K562 (cell line): ENCODE data around the gene TFEB. TPM values are rescaled to one million over a fixed set of nuclear protein-coding genes. Genes with fewer than 3 reads are reported as not detected.

Experiments used
- ARID2 ChIP-seq: fragments of 450-650 bp; IDR thresholded peaks from 2 replicates; pipeline ENCODE4 v1.6.1; 2017; ENCODE audit warnings: antibody characterized with exemption, mild to moderate bottlenecking
- ARNT ChIP-seq, 2 experiments: fragments of 450-650 bp; IDR thresholded peaks; 2 replicates each; pipeline ENCODE4 v1.6.1; 2016; ENCODE audit warnings: mild to moderate bottlenecking in 1 of 2
- BDP1 ChIP-seq: IDR thresholded peaks from 3 replicates; pipeline ENCODE4 v1.6.1; 2011; ENCODE audit not compliant: insufficient read length, insufficient read depth
- CREM ChIP-seq: IDR thresholded peaks from 2 replicates; pipeline ENCODE4 v1.6.1; 2014; ENCODE audit warnings: antibody characterized with exemption, low read depth
- DDX20 ChIP-seq: fragments of 450-650 bp; IDR thresholded peaks from 2 replicates; pipeline ENCODE4 v1.6.1; 2016; ENCODE audit warnings: missing genetic modification characterization, low read depth, mild to moderate bottlenecking, missing compliant biosample characterization, moderate library complexity
- EGR1 ChIP-seq: fragments of 450-650 bp; conservative IDR thresholded peaks from 2 replicates; pipeline ENCODE4 v1.6.1; 2017; ENCODE audit warnings: mild to moderate bottlenecking
- ELF1 ChIP-seq: fragments of 200-800 bp; sonication (Bioruptor generic); IDR thresholded peaks from 2 replicates; pipeline ENCODE4 v1.6.1; 2016; ENCODE audit warnings: missing genetic modification characterization, missing compliant biosample characterization
- ESRRA ChIP-seq: fragments of 450-650 bp; IDR thresholded peaks from 2 replicates; pipeline ENCODE4 v1.6.1; 2014; ENCODE audit warnings: low read depth, mild to moderate bottlenecking, moderate library complexity, borderline replicate concordance
- JUN ChIP-seq, 2 experiments: sonication (generic) in 1 of 2; formaldehyde crosslinking in 1 of 2; IDR thresholded peaks; 2 replicates each; pipeline versions ENCODE4 v1.6.1 to v1.8.0; 2012 to 2022; ENCODE audit warnings: borderline replicate concordance in 2 of 2, mild to moderate bottlenecking in 2 of 2, improper control_type of control experiment in 1 of 2, low read depth in 1 of 2, low read length in 1 of 2, missing genetic modification reagents in 1 of 2
- JUND ChIP-seq, 2 experiments: IDR thresholded peaks; 2 replicates in 1 of 2; 3 replicates in 1 of 2; pipeline ENCODE4 v1.6.1; 2011; ENCODE audit warnings: borderline replicate concordance in 2 of 2, low read depth in 2 of 2, low read length in 2 of 2, improper control_type of control experiment in 1 of 2, missing biosample characterization in 1 of 2, missing genetic modification characterization in 1 of 2, missing genetic modification reagents in 1 of 2
- KDM2B ChIP-seq: fragments of 250-450 bp; sonication (Bioruptor Pico); IDR thresholded peaks from 2 replicates; pipeline ENCODE4 v1.8.0; 2021; ENCODE audit warnings: mild to moderate bottlenecking, moderate library complexity
- KDM4B ChIP-seq, 2 experiments: fragments of 450-650 bp in 1 of 2; sonication (generic) in 1 of 2; IDR thresholded peaks; 2 replicates each; pipeline ENCODE4 v1.6.1; 2016 to 2017; ENCODE audit warnings: borderline replicate concordance in 2 of 2, antibody characterized with exemption in 1 of 2, low read depth in 1 of 2, mild to moderate bottlenecking in 1 of 2
- MAZ ChIP-seq, 2 experiments: fragments of 450-650 bp in 1 of 2; sonication (generic) in 1 of 2; formaldehyde crosslinking; IDR thresholded peaks in 1 of 2; conservative IDR thresholded peaks in 1 of 2; 2 replicates each; pipeline versions ENCODE4 v1.4.0 to v1.5.0; 2020; ENCODE audit warnings: mild to moderate bottlenecking in 1 of 2, missing genetic modification reagents in 1 of 2
- RAD21 ChIP-seq, 2 experiments: fragments of 250-450 bp in 1 of 2; fragments of 450-650 bp in 1 of 2; sonication (Bioruptor Pico) in 1 of 2; formaldehyde crosslinking in 1 of 2; IDR thresholded peaks in 1 of 2; conservative IDR thresholded peaks in 1 of 2; 2 replicates each; pipeline versions ENCODE4 v1.4.0 to v1.8.0; 2020 to 2022; ENCODE audit warnings: mild to moderate bottlenecking in 2 of 2, moderate library complexity in 1 of 2
- RB1 ChIP-seq: fragments of 450-650 bp; IDR thresholded peaks from 2 replicates; pipeline ENCODE4 v1.6.1; 2017; ENCODE audit warnings: low read depth, mild to moderate bottlenecking
- RCOR1 ChIP-seq, 2 experiments: IDR thresholded peaks; 2 replicates each; pipeline ENCODE4 v1.6.1; 2012; ENCODE audit warnings: low read depth in 2 of 2, low read length in 2 of 2, borderline replicate concordance in 1 of 2, improper control_type of control experiment in 1 of 2
- TBL1XR1 ChIP-seq, 2 experiments: IDR thresholded peaks; 2 replicates each; pipeline ENCODE4 v1.6.1; 2012; ENCODE audit warnings: improper control_type of control experiment in 2 of 2, low read length in 2 of 2, mild to moderate bottlenecking in 1 of 2
- TEAD1 ChIP-seq, 2 experiments: fragments of 450-650 bp in 1 of 2; sonication (generic) in 1 of 2; formaldehyde crosslinking; IDR thresholded peaks; 2 replicates each; pipeline versions ENCODE4 v1.4.0 to v1.8.0; 2020 to 2022; ENCODE audit warnings: mild to moderate bottlenecking in 2 of 2, missing genetic modification reagents in 1 of 2
- TRIM24 ChIP-seq, 2 experiments: fragments of 450-650 bp; IDR thresholded peaks; 2 replicates each; pipeline ENCODE4 v1.6.1; 2016
- XRCC5 ChIP-seq: fragments of 200-400 bp; formaldehyde crosslinking; IDR thresholded peaks from 2 replicates; pipeline ENCODE4 v1.6.1; 2017; ENCODE audit warnings: low read depth, mild to moderate bottlenecking, low read length
- YY1 ChIP-seq, 3 experiments: IDR thresholded peaks; 2 replicates each; pipeline ENCODE4 v1.6.1; 2011; ENCODE audit warnings: low read length in 2 of 3, mild to moderate bottlenecking in 2 of 3, moderate library complexity in 2 of 3, borderline replicate concordance in 1 of 3, control low read depth in 1 of 3, low read depth in 1 of 3; ENCODE audit not compliant: insufficient read depth in 3 of 3, insufficient replicate concordance in 2 of 3, control insufficient read depth in 1 of 3, insufficient read length in 1 of 3; ENCODE audit errors: extremely low read depth in 1 of 3
- ZC3H8 ChIP-seq: fragments of 450-650 bp; IDR thresholded peaks from 2 replicates; pipeline ENCODE4 v1.6.1; 2017
- ZNF436 ChIP-seq: fragments of 250-450, 450-650 bp; sonication (Bioruptor Pico); formaldehyde crosslinking; IDR thresholded peaks from 2 replicates; pipeline ENCODE4 v1.7.0; 2020; ENCODE audit warnings: mild to moderate bottlenecking
- polyA plus RNA-seq, 8 experiments: library from polyadenylated mRNA; depleted of rRNA in 4 of 8; stranded (reverse) in 5 of 8; unstranded in 3 of 8; fragments of >200 nt; fragmentation: Nextera tagmentation in 2 of 8; fragmentation: Illumina TruSeq in 1 of 8; extraction: Ambion mirVana in 2 of 8; extraction: Trizol in 1 of 8; gene quantifications; 2 replicates each; pipeline versions ENCODE4 v1.2.1 to v1.2.3, GENCODE V29; 2011 to 2014; ENCODE audit warnings: inconsistent platforms in 1 of 8, missing spikeins in 1 of 8
- total RNA-seq, 7 experiments: library from RNA; depleted of rRNA in 6 of 7; stranded (reverse); fragments of >200 nt in 6 of 7; fragmentation: Illumina TruSeq in 2 of 7; extraction: Trizol in 2 of 7; gene quantifications; 2 replicates each; pipeline versions ENCODE4 v1.2.1 to v1.2.3, GENCODE V29; 2011 to 2021; ENCODE audit warnings: low replicate concordance in 1 of 7
- TF ChIP-seq, protein P1 (sequence below): fragments of 200-800 bp; sonication (Bioruptor generic); IDR thresholded peaks from 2 replicates; pipeline ENCODE4 v1.6.1; 2017; ENCODE audit warnings: missing genetic modification characterization, missing compliant biosample characterization
- TF ChIP-seq, protein P2 (sequence below): sonication (generic); formaldehyde crosslinking; IDR thresholded peaks from 2 replicates; pipeline ENCODE4 v1.9.0; 2022; ENCODE audit warnings: mild to moderate bottlenecking, missing genetic modification reagents

Gene TFEB
- total and polyA plus RNA-seq, 9 of the 15 experiments (the other 6 are each of a cell fraction or from before 2014, with no cell fraction given) = 0.04 to 4.7 (median 2.0) TPM

DNA sequence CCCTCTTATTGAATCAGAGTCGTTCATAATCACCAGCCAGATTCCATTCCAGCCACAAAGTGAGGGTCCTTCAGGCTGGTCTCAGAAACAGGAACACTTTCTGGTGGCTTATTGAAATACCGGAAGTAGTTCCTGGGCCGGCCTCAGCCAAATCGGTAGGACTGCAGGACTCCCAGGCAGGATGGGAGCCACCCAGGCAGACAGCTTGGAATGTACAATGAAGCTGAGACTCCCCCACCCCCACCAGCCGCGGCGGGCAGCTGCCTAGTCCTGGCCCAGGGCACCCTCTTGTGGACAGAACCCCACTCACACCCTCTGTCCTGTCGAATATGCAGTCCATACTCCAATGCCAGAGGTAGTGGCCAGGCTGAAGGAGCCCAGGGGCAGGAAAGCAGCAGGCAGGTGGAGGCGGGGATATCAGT lies 53.3 kb downstream of the TFEB start (continued):
- TF ChIP-seq YY1 (IDR thresholded peaks at IDR 0.05; ENCODE audit: borderline replicate concordance in 1 of 3, control insufficient read depth in 1 of 3, extremely low read depth in 1 of 3, insufficient read depth in 3 of 3, insufficient read length in 1 of 3, insufficient replicate concordance in 2 of 3, low read depth in 1 of 3, low read length in 2 of 3) (peak in 1 of 3 experiments; percentile 39), EGR1 (peak; percentile 31; the same call in 1 of the 2 replicates), ESRRA (peak; percentile 15; the same call in 1 of the 2 replicates), RCOR1 (IDR thresholded peaks at IDR 0.05; ENCODE audit: borderline replicate concordance in 1 of 2, low read depth in 2 of 2, low read length in 2 of 2) (peak in 1 of 2 experiments; percentile 62; a peak in 2 of 4 replicates), ZC3H8 (no peak), CREM (peak; percentile 61), RAD21 (CRISPR knock-in tag; conservative IDR thresholded peaks at IDR 0.05 in 1 of 2, IDR thresholded peaks at IDR 0.05 in 1 of 2) (peak; percentile 77 to 96), ZNF436 (no peak), ARID2 (peak; percentile 85; the same call in 1 of the 2 replicates), TRIM24 (IDR thresholded peaks at IDR 0.05) (peak in 1 of 2 experiments; percentile 26; a peak in 1 of 4 replicates), XRCC5 (0 out of 2 replicates have a peak, but pooled peaks have one; percentile 78), ELF1 (tag) (0 out of 2 replicates have a peak, but pooled peaks have one; percentile 31), KDM4B (IDR thresholded peaks at IDR 0.05; ENCODE audit: borderline replicate concordance in 2 of 2, low read depth in 1 of 2) (peak in 1 of 2 experiments; percentile 73; a peak in 1 of 4 replicates), JUND (IDR thresholded peaks at IDR 0.05; ENCODE audit: borderline replicate concordance, low read depth, low read length) (peak; percentile 22; the same call in 1 of the 2 replicates), JUND (tag; IDR thresholded peaks at IDR 0.05; ENCODE audit: borderline replicate concordance, low read depth, low read length) (no peak), RB1 (peak; percentile 90), KDM2B (no peak), BDP1 (no peak), TEAD1 (CRISPR knock-in tag; IDR thresholded peaks at IDR 0.05) (peak in 1 of 2 experiments; percentile 88; a peak in 2 of 4 replicates), MAZ (CRISPR knock-in tag; conservative IDR thresholded peaks at IDR 0.05 in 1 of 2, IDR thresholded peaks at IDR 0.05 in 1 of 2) (peak in 1 of 2 experiments; percentile 85; a peak in 2 of 4 replicates), DDX20 (no peak), JUN (IDR thresholded peaks at IDR 0.05; ENCODE audit: borderline replicate concordance, low read depth, low read length) (0 out of 2 replicates have a peak, but pooled peaks have one; percentile 11), JUN (CRISPR knock-in tag; IDR thresholded peaks at IDR 0.05; ENCODE audit: borderline replicate concordance) (no peak), ARNT (IDR thresholded peaks at IDR 0.05) (0 out of 4 replicates have a peak, but pooled peaks of 1 of the 2 experiments have one; percentile 47), TBL1XR1 (IDR thresholded peaks at IDR 0.05; ENCODE audit: low read length in 2 of 2) (0 out of 4 replicates have a peak, but pooled peaks of 1 of the 2 experiments have one; percentile 32)
- TF ChIP-seq, protein P1, sequence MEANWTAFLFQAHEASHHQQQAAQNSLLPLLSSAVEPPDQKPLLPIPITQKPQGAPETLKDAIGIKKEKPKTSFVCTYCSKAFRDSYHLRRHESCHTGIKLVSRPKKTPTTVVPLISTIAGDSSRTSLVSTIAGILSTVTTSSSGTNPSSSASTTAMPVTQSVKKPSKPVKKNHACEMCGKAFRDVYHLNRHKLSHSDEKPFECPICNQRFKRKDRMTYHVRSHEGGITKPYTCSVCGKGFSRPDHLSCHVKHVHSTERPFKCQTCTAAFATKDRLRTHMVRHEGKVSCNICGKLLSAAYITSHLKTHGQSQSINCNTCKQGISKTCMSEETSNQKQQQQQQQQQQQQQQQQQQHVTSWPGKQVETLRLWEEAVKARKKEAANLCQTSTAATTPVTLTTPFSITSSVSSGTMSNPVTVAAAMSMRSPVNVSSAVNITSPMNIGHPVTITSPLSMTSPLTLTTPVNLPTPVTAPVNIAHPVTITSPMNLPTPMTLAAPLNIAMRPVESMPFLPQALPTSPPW = peak; percentile 72
- TF ChIP-seq, protein P2, sequence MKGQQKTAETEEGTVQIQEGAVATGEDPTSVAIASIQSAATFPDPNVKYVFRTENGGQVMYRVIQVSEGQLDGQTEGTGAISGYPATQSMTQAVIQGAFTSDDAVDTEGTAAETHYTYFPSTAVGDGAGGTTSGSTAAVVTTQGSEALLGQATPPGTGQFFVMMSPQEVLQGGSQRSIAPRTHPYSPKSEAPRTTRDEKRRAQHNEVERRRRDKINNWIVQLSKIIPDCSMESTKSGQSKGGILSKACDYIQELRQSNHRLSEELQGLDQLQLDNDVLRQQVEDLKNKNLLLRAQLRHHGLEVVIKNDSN (CRISPR knock-in tag) = no peak
